ENCODE measurements around the gene ARID4B. TPM values are rescaled to one million over a fixed set of nuclear protein-coding genes. Genes with fewer than 3 reads are reported as not detected.
"Not testable (repeated sequence)": the region's sequence is repeated elsewhere in the genome, so short reads cannot be mapped to it uniquely, and the experiment has no call there.

The ARID4B gene
- total RNA-seq, 1 donor: 36.7 TPM

DNA sequence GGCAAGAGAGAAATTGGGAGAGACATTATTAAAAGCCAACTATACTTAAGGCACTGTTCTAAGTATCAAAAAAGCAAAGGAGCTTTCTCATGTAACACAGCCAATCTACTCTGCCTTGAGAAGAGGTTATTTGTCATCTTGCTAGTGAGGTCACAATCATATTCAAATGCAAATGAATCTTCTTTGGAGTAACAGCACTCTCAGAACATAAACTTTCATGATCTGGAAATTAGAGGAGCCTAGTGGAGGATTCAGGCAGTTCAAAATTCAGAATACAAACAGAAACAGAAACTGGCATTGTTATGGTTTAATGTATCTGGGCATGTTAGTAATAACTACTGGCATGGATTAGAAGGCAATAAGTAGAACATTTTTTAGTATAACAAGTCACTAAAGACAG lies 57.4 kb downstream of the ARID4B start:
- peak overlapping the region; percentile 23 for H3K4me3 ChIP-seq (ENCODE audit: low read depth, low read length)
- DNase-seq (ENCODE audit: low read depth): peak; percentile 60
- peak; percentile 40 for TF ChIP-seq CTCF (IDR thresholded peaks at IDR 0.05; ENCODE audit: insufficient read depth, low read length)

- not testable (repeated sequence) for H3K4me3 ChIP-seq (ENCODE audit: low read depth, low read length); DNase-seq (ENCODE audit: low read depth)
These were observed 58.0 kb downstream of the ARID4B start for GRCh38 chr1:235269990-235270389.

DNA sequence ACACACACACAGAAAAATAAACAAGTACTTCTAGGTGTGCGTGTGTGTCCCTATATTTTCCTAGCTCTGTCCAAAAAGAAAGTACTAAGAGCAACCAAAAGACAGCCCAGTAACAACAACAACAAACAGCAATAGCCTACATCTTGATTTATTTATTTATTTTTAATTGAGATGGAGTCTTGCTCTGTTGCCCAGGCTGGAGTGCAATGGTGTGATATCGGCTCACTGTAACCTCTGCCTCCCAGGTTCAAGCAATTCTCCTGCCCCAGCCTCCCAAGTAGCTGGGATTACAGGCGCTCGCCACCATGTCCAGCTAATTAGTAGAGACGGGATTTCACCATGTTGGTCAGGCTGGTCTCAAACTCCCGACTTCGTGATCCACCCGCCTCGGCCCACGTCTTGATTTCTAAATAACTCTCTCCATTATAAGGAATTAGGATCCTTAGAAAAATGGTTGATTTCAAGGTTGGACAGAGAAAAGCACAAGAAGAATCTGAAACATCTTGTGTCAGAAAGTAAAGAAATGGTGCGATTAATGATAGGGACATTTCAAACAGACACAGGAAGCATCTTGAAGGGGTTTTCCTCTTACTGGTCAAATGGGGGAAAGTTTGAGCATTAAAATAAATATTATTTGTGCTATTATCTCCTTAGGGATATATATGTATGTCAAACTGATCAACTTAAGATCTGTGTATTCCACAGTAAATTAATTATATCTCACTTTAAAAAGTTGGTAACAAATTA lies 59.4 kb downstream of the ARID4B start:
- no peak for TF ChIP-seq CTCF (IDR thresholded peaks at IDR 0.05; ENCODE audit: insufficient read depth, low read length)
- no peak overlapping the region for H3K4me3 ChIP-seq (ENCODE audit: low read depth, low read length)
- DNase-seq (ENCODE audit: low read depth): no peak

DNA sequence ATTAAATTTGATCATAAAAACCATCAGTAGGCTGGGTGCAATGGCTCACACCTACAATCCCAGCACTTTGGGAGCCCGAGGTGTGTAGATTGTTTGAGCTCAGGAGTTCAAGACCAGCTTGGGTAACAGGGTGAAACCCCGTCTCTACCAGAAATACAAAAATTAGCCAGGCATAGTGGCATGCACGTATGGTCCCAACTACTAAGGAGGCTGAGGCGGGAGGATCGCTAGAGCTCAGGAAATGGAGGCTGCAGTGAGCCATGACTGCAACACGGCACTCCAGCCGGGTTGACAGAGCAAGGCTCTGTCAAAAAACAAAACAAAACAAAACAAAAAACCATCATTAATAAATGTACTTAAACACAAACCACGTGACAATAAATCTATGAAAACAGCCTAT lies 61.0 kb downstream of the ARID4B start:
- no peak for TF ChIP-seq CTCF (IDR thresholded peaks at IDR 0.05; ENCODE audit: insufficient read depth, low read length)
- DNase-seq (ENCODE audit: low read depth): no peak
- H3K4me3 ChIP-seq (ENCODE audit: low read depth, low read length): no peak overlapping the region

DNA sequence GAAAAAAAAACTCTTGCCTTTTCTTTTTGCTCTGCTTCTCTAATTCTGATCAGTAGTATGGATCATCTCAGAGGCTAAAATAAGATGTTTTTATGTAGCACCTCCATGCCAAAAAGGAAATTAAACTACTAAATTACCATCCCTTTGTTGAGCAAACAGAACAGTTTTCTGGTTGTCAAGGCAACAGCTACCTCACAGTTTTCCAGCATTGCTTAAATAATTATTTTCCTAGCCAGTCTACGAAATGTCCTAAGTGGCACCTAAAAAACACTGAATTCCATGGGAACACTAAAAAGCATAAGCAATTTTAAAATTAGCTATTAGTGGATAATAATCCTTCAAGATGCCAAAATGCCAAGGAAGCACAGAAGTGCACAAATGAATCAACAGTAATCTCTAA lies 61.7 kb downstream of the ARID4B start:
- no peak for DNase-seq (ENCODE audit: low read depth)
- TF ChIP-seq CTCF (IDR thresholded peaks at IDR 0.05; ENCODE audit: insufficient read depth, low read length): no peak
- no peak overlapping the region for H3K4me3 ChIP-seq (ENCODE audit: low read depth, low read length)

DNA sequence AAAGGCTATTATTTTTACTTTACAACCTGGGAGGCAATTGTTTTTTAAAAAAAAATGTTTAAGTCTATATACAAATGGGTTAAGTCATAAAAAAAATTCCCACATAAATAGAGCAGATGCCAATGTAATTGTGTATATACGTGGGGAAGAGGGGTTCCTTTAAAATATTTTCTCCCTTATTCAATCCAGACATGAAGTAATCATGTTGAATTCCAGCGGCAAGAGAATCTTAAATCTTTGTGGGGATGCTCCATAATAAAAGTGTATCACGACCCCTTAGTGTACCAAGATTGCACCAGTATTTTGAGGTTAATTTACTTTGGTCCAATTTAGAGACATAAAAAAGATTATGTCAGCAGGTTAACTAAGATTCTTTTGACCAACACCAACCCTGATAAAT lies 62.1 kb downstream of the ARID4B start:
- TF ChIP-seq CTCF (IDR thresholded peaks at IDR 0.05; ENCODE audit: insufficient read depth, low read length): no peak
- DNase-seq (ENCODE audit: low read depth): no peak
- no peak overlapping the region for H3K4me3 ChIP-seq (ENCODE audit: low read depth, low read length)

DNA sequence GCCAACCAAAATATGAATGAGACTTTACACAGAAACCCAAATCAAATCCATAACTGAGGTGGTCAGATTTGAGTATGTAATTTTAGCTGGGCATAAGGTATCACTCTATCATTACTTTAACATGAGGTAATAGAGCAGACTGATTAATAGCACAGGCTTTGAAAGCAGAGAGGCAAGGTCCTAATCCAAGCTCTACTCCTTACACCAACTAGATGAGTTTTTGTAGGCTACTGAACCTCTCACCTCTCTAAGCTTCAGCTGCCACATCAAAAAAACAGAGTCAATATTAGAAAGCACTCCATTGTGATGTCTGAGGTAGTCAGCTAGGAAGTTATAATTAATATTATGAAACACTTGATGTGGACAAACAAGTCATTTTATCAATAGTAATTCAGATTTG lies 63.7 kb downstream of the ARID4B start:
- no peak for TF ChIP-seq CTCF (IDR thresholded peaks at IDR 0.05; ENCODE audit: insufficient read depth, low read length)
- DNase-seq (ENCODE audit: low read depth): no peak

More for the DNA sequence above, 63.7 kb downstream of the ARID4B start:
- H3K4me3 ChIP-seq (ENCODE audit: low read depth, low read length): no peak overlapping the region
